Left lung (tissue), 10 donors: ENCODE measurements around the gene TNFRSF14. TPM values are rescaled to one million over a fixed set of nuclear protein-coding genes. Genes with fewer than 3 reads are reported as not detected.

ENCODE experiments used
- ATAC-seq: fragments of 200-7000 bp; cut with Tn5 transposase; one replicate; pipeline ENCODE4 v1.9.1; 2020; ENCODE audit warnings: moderate library complexity
- DNase-seq, 4 donors: peaks; one replicate each; pipeline ENCODE4 v3.0.0-alpha.2; 2013 to 2020
- H3K27ac ChIP-seq, 2 donors: fragments of 200-600 bp; sonication (generic) in 1 of 2; one replicate each; pipeline versions ENCODE4 v1.5.0 to v1.8.0; 2020 to 2021
- H3K27me3 ChIP-seq, 2 donors: fragments of 200-600 bp; sonication (generic) in 1 of 2; one replicate each; pipeline versions ENCODE4 v1.5.0 to v1.8.0; 2020 to 2021
- H3K36me3 ChIP-seq, 2 donors: fragments of 200-600 bp; sonication (generic) in 1 of 2; one replicate each; pipeline versions ENCODE4 v1.5.0 to v1.8.0; 2020 to 2021
- H3K4me1 ChIP-seq, 2 donors: fragments of 200-600 bp; one replicate each; pipeline ENCODE4 v1.8.0; 2021
- H3K4me3 ChIP-seq, 2 donors: fragments of 200-600 bp; sonication (generic) in 1 of 2; one replicate each; pipeline versions ENCODE4 v1.5.0 to v1.8.0; 2020 to 2021; ENCODE audit warnings: mild to moderate bottlenecking in 1 of 2
- H3K9me3 ChIP-seq, 2 donors: fragments of 200-600 bp; sonication (generic) in 1 of 2; one replicate each; pipeline versions ENCODE4 v1.5.0 to v1.8.0; 2020 to 2021
- CTCF ChIP-seq, 2 donors: fragments of 200-600 bp; sonication (generic) in 1 of 2; IDR thresholded peaks; one replicate each; pipeline versions ENCODE4 v1.5.0 to v1.8.0; 2021; ENCODE audit warnings: antibody characterized with exemption in 2 of 2
- intact Hi-C, 2 donors: fragments of 100-400 bp; cut with DNase I; formaldehyde crosslinking; loops; one replicate each; pipeline versions ENCODE4 v1.11.2 to v1.14.2; 2022
- polyA plus RNA-seq, 6 donors: library from polyadenylated mRNA; unstranded; fragments of 120-200 nt; gene quantifications; one replicate each; pipeline ENCODE4 v1.2.1, GENCODE V29; 2013; ENCODE audit not compliant: insufficient read length in 6 of 6
- total RNA-seq, 2 donors: library from RNA; stranded (reverse); fragmentation: NEBNext Ultra II Directional; extraction: Animal tissue kit (Norgen Biotek cat#: 25700); gene quantifications; one replicate each; pipeline ENCODE4 v1.2.1, GENCODE V29; 2021
- donor health status: DM: no; HTN: yes; CAD: no.
- donor health status: DM: no; HTN: no; CAD: no.

Gene TNFRSF14
- total and polyA plus RNA-seq, 8 donors = 24.2 to 109 (median 30.3) TPM

DNA sequence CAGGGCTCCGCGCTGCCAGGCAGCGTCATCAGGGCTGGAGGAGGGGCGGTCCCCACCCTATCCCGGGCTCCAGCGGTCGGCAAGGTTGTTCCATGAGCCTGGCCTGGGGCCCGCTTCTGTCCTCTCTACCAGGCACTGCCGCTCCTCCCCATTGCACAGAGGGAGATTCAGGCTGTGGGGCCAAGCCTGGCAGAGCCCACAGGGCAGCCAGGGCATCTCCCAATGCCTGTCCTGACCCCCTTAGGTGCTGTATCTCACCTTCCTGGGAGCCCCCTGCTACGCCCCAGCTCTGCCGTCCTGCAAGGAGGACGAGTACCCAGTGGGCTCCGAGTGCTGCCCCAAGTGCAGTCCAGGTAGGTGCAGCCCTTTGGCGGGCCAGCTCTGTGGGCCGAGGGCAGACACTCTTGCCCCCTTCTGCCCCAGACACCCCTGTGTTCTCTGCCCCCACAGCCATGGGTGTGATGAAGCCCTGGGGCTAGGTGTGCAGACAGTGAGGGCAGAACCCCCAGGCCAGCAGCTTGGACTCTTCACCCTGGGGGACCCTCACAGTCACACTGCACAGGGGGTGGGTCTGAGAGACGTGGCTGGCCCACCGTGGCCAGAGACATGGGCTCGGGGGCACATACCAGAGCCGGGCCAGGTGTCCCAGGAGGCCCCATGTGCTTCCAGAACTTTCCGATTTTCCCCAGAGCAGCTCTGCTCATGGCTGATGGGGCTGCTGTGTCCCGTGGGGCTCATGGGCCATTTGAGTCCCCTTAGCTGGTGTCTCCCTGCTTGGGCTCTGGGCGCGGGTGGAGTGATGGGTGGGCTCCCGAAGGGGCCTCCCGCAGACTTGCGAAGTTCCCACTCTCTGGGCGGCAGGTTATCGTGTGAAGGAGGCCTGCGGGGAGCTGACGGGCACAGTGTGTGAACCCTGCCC, 1.6 kb downstream of the TNFRSF14 start:
- DNase-seq = peak in 1 of 4 donors; percentile 61
- H3K27ac ChIP-seq = peak overlapping the region; percentile 94 to 98
- H3K4me1 ChIP-seq = peaks cover 12 to 59% of the 10 kb centered on the region in 2 donors
- peak; percentile 6 for ATAC-seq
- H3K4me3 ChIP-seq = peak overlapping the region; percentile 68 to 77
- H3K27me3 ChIP-seq = no peaks in the 10 kb centered on the region
- intact Hi-C loops = no loop called here
- no peaks in the 10 kb centered on the region for H3K9me3 ChIP-seq
- H3K36me3 ChIP-seq = peaks cover 0 to 52% of the 10 kb centered on the region in 2 donors
- no peak for TF ChIP-seq CTCF (IDR thresholded peaks at IDR 0.05)

- no peak overlapping the region for H3K27ac ChIP-seq
- H3K4me3 ChIP-seq = peak overlapping the region in 1 of 2 donors; percentile 77
- no peak for TF ChIP-seq CTCF (IDR thresholded peaks at IDR 0.05)
- no peaks in the 10 kb centered on the region for H3K27me3 ChIP-seq
- DNase-seq (peak in 1 of 4 donors; percentile 73), ATAC-seq (no peak)
- intact Hi-C loops = no loop called here
- H3K9me3 ChIP-seq = no peaks in the 10 kb centered on the region
- peaks cover 12 to 59% of the 10 kb centered on the region in 2 donors for H3K4me1 ChIP-seq
- H3K36me3 ChIP-seq = peaks cover 0 to 59% of the 10 kb centered on the region in 2 donors
These were observed 2.2 kb downstream of the TNFRSF14 start for GRCh38 chr1:2558420-2558819.

GRCh38 chr1:2558861-2559260, 2.7 kb downstream of the TNFRSF14 start:
- H3K9me3 ChIP-seq = no peaks in the 10 kb centered on the region
- H3K36me3 ChIP-seq = peaks cover 0 to 63% of the 10 kb centered on the region in 2 donors
- ATAC-seq = no peak
- intact Hi-C loops = no loop called here
- DNase-seq = peak in 1 of 4 donors; percentile 69
- no peak overlapping the region for H3K4me3 ChIP-seq
- peaks cover 12 to 58% of the 10 kb centered on the region in 2 donors for H3K4me1 ChIP-seq
- no peak overlapping the region for H3K27ac ChIP-seq
- no peak for TF ChIP-seq CTCF (IDR thresholded peaks at IDR 0.05)
- no peaks in the 10 kb centered on the region for H3K27me3 ChIP-seq

DNA sequence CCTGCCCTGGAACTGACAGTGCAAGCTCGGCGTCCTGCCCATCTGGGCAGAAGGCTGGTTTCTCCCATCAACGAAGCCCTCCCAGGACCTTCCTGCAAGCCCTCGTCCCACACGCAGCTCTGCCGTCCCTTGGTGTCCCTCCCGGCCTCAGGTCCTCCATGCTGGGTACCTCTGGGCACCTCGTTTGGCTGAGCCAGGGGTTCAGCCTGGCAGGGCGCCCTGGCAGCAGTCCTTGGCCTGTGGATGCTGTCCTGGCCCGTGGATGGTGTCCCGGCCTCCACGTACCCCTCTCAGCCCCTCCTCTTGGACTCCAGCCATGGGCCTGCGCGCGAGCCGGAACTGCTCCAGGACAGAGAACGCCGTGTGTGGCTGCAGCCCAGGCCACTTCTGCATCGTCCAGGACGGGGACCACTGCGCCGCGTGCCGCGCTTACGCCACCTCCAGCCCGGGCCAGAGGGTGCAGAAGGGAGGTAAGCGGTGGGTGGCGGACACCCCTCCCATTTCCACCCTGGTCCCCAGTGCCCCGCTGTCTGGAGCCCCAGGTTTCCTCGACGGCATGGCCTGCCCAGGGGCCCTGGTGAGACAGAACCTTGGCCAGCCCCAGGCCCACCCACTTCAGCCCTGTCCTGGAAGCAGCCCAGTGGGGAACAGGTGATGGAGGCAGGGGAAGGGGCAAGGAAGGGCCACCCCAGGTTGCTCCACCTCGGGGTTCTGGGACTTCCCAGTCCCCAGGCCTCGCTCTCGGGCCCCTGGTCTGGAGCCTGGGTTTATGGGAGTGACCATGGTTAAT, 3.5 kb downstream of the TNFRSF14 start:
- Histone ChIP-seq H3K36me3 (peaks cover 0 to 66% of the 10 kb centered on the region in 2 donors), H3K27me3 (no peaks in the 10 kb centered on the region), H3K9me3 (no peaks in the 10 kb centered on the region), H3K4me1 (peaks cover 12 to 49% of the 10 kb centered on the region in 2 donors), H3K27ac (no peak overlapping the region), H3K4me3 (no peak overlapping the region)
- DNase-seq (peak in 1 of 4 donors; percentile 80), ATAC-seq (no peak)
- intact Hi-C loops = no loop called here
- no peak for TF ChIP-seq CTCF (IDR thresholded peaks at IDR 0.05)
